HL-60 (cell line): ENCODE results near the gene CCDC107.

ENCODE experiments used
- CTCF ChIP-seq: IDR thresholded peaks from one replicate; pipeline ENCODE4 v1.5.1; 2011; ENCODE audit warnings: low read length, control low read depth, inconsistent platforms; ENCODE audit not compliant: insufficient read depth
- GABPA ChIP-seq: IDR thresholded peaks from 2 replicates; pipeline ENCODE4 v1.6.1; 2012; ENCODE audit warnings: low read depth
- POLR2AphosphoS5 ChIP-seq: IDR thresholded peaks from 2 replicates; pipeline ENCODE4 v1.6.1; 2012; ENCODE audit warnings: low read depth
- REST ChIP-seq: IDR thresholded peaks from 2 replicates; pipeline ENCODE4 v1.6.1; 2012; ENCODE audit warnings: low read depth; ENCODE audit not compliant: insufficient replicate concordance

GRCh38 chr9:35682051-35682450 lies 24.0 kb downstream of the CCDC107 start:
- TF ChIP-seq CTCF (no peak), GABPA (no peak), POLR2AphosphoS5 (no peak), REST (no peak)
